Subcutaneous adipose tissue (tissue), 4 donors: ENCODE data around the gene DCXR. TPM values are rescaled to one million over a fixed set of nuclear protein-coding genes. Genes with fewer than 3 reads are reported as not detected.

ENCODE experiments used
- total RNA-seq, 4 donors: library from RNA; depleted of rRNA; stranded (reverse); fragments of >200 nt; gene quantifications; one replicate each; pipeline ENCODE4 v1.1.0, GENCODE V29; 2016
- TF ChIP-seq, protein P1 (sequence below): fragments of 450-650 bp; IDR thresholded peaks from one replicate; pipeline ENCODE4 v1.5.1; 2016; ENCODE audit warnings: low read depth, mild to moderate bottlenecking, control low read depth, antibody characterized with exemption, moderate library complexity

The DCXR gene
- total RNA-seq, 4 donors from 2014 or later, result 157 to 383 (median 255) TPM

DNA sequence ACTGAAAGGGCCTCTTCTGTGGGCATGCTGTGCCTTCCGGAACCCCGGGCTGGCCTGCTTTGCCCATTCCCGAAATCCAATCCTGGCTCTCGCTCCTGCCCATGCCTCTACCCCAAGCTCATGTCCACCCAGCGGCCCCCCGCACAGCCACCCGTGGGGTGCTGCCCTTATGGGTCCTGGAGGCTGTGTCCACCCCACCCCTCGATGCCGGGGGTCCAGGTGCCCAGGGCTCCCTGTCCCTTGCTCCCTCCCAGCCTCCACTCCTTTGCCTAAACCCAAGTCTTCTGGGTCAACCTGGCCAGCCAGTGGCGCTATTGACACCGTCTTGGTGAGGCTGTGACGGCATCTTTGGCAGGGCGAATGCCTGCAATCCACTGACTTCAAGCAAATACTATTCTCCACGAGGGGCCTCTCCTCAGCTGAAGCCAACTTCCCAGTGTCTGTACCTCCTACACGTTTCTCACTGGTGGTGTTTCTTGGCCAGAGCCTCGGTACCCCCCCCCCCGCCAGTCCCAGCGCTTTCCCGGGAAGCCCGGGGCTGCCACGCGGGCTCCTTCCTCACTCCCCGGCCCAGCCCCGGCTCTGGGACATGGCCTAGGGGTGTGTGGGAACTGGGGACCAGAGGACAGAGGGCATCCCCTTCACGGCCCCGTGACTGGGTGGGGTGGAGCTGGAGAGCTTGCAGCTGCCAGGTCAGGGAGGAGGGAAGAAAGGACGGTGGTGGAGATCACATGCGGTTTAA is 40.3 kb upstream of the DCXR start:
- TF ChIP-seq, protein P1, sequence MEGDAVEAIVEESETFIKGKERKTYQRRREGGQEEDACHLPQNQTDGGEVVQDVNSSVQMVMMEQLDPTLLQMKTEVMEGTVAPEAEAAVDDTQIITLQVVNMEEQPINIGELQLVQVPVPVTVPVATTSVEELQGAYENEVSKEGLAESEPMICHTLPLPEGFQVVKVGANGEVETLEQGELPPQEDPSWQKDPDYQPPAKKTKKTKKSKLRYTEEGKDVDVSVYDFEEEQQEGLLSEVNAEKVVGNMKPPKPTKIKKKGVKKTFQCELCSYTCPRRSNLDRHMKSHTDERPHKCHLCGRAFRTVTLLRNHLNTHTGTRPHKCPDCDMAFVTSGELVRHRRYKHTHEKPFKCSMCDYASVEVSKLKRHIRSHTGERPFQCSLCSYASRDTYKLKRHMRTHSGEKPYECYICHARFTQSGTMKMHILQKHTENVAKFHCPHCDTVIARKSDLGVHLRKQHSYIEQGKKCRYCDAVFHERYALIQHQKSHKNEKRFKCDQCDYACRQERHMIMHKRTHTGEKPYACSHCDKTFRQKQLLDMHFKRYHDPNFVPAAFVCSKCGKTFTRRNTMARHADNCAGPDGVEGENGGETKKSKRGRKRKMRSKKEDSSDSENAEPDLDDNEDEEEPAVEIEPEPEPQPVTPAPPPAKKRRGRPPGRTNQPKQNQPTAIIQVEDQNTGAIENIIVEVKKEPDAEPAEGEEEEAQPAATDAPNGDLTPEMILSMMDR, result no peak

DNA sequence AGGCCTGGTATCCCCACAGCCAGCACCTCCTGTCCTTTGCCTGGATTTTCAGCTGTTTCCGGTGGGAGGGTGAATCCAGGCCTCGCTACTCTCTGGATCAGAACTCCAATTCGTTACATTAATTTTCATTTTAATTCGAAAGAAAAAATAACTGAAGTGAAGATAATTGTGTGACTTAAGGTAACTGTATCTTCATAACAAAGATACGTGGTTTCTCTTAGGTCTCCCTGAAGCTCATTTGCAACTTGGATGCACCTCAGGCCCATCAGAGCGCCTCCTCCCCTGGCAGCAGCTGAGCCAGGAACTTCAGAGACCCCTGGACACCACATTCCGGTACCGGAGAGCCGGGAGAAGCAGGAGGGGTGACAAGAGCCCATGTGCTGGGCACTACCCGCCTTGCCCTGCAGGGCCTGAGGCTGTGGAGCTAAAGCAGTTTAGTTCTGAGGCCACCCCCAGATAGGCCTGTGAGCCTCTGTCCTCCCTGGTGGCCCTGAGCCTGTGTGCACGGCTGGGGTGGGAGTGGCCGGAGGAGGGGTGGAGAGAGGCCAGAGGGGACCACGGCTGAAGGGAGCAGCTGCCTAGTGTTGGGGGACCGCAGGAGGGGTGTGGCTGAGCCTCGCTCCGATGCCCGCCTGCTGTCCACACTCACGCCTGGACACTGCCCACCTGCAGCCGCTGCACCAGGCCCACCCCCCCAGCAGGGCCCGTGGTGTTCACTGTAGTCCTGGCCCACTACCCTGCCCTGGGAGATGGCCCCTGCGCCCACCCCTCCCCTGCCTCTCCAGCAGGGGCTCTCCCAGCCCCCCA is 39.5 kb upstream of the DCXR start:
- TF ChIP-seq, protein P1, result no peak

DNA sequence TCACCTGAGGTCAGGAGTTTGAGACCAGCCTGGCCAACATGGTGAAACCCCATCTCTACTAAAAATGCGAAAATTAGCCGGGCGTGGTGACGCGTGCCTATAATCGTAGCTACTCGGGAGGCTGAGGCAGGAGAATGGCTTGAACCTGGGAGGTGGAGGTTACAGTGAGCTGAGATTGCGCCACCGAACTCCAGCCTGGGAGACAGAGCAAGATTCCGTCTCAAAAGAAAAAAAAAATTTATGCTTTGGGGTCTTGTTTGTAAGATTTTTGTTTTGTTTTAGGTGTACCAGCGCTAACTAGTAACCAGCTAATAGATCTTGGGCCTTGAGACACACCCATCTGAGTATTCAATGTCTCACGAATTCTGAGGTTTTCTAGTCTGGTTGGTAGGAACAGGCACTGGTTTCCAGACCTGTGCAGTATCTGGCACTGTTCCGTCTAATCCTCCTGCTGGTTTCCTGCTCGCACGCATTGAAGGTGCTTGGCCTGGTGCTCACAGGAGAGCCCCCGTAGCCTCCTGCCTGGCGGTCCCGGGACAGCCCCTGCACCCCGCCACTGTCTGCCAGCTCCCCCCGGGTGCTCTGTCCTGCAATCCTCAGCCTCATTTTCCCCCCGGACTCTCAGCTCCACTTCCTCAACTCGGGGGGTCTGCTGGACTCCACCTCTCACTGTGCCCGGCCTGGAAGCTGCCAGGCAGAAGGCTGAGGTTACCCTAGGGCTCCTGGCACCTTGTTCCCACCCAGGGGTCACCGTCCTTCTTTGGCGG is 38.7 kb upstream of the DCXR start:
- TF ChIP-seq, protein P1, result no peak

DNA sequence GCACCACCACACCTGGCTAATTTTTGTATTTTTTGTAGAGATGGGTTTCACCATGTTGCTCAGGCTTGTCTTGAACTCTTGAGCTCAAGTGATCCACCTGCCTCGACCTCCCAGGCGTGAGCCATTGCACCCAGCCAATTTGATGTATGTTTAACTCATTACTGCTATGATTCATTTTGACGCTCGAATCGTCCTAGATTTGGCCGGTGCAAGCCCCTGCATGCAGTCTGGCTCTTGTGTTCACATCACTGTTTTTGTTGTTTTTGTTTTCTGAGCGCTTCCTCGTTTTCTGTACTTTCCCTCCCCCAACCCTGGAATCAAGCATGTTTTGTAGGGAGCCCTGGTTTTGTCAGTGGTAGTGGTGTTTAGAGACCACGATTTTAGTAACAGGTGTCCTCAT is 35.9 kb upstream of the DCXR start:
- TF ChIP-seq, protein P1, result no peak

DNA sequence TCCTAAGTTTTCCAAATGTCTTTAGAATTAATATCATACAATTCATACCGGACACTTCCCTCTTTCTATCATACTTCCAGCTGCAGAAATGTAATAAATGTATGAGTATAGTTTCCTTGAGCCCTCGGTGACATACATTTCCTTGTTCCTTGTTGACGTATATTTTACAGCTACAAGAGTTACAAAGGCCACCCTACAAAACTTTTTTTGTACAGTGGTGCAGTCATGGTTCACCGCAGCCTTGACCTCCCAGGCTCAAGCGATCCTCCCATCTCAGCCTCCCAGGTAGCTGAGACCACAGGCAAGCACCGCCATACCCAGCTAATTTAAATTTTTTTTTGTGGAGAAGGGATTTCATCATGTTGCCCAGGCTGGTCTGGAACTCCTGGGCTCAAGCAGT is 35.3 kb upstream of the DCXR start:
- TF ChIP-seq, protein P1, result no peak

DNA sequence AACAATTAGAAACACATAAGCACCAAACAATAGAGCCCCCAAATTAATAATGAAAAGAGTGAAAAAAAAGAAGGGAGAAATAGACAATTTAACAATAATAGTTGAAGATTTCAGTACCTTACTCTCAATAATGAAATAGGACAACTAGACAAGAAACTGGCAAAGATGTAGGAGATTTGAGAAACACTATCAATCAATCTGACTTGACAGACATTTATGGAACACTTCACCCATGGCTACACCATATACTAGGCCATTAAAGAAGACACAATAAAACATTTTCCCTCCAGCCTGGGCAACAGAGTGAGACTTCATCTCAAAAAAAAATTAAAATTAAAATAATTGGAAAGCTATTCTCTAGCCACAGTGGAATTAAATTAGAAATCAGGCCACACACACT is 33.1 kb upstream of the DCXR start:
- TF ChIP-seq, protein P1, result no peak
